NB4 (cell line): Measurements from ENCODE around the gene DNAJC12.
"Not testable (repeated sequence)": the region's sequence is repeated elsewhere in the genome, so short reads cannot be mapped to it uniquely, and the experiment has no call there.

ENCODE experiments used
- CTCF ChIP-seq: IDR thresholded peaks from one replicate; pipeline ENCODE4 v1.5.1; 2012; ENCODE audit warnings: low read depth, low read length
- MAX ChIP-seq: IDR thresholded peaks from 2 replicates; pipeline ENCODE4 v1.6.1; 2011; ENCODE audit warnings: low read depth, low read length
- MYC ChIP-seq: IDR thresholded peaks from 2 replicates; pipeline ENCODE4 v1.6.1; 2011; ENCODE audit warnings: low read depth, low read length
- POLR2A ChIP-seq: IDR thresholded peaks from 2 replicates; pipeline ENCODE4 v1.6.1; 2011; ENCODE audit warnings: mild to moderate bottlenecking; ENCODE audit not compliant: insufficient read length; ENCODE audit errors: extremely low read depth

GRCh38 chr10:67839511-67839910 is 1.5 kb upstream of the DNAJC12 start:
- TF ChIP-seq CTCF, POLR2A, MAX, MYC: not testable (repeated sequence)
